ENCODE results near the gene METTL18. TPM values are rescaled to one million over a fixed set of nuclear protein-coding genes. Genes with fewer than 3 reads are reported as not detected.

METTL18 gene
- polyA plus RNA-seq, 1 donor (not counting 4 experiments of a cell fraction or from before 2014, with no cell fraction given): 6.6 TPM

GRCh38 chr1:169762699-169763098, 32.0 kb downstream of the METTL18 start:
- FAIRE-seq: no peak

GRCh38 chr1:169759038-169759437, 35.7 kb downstream of the METTL18 start:
- no peaks in the 10 kb centered on the region for H3K9me3 ChIP-seq (ENCODE audit: control insufficient read depth, low read depth, low read length)
- no peaks in the 10 kb centered on the region for H3K79me2 ChIP-seq (ENCODE audit: control insufficient read depth, insufficient read depth, low read length)
- no peak overlapping the region for H2AFZ ChIP-seq (ENCODE audit: control insufficient read depth, low read length)
- H3K36me3 ChIP-seq (ENCODE audit: control insufficient read depth in 2 of 2, extremely low read depth in 1 of 2, insufficient read depth in 2 of 2, low read length in 2 of 2): no peaks in the 10 kb centered on the region
- H3K27ac ChIP-seq (ENCODE audit: control insufficient read depth, insufficient read depth, low read length): no peak overlapping the region
- dilution Hi-C loops (cut with MboI; ENCODE audit: extremely low pct_ligation_motif_present, low sequenced_read_pairs): no loop called here
- no peak overlapping the region for H3K4me2 ChIP-seq (ENCODE audit: control insufficient read depth, extremely low read depth, insufficient read depth, low read depth, low read length)
- no peak overlapping the region for H3K4me3 ChIP-seq (ENCODE audit: control insufficient read depth in 2 of 3, extremely low read depth in 1 of 3, insufficient read depth in 2 of 3, low read depth in 1 of 3, low read length in 3 of 3)
- H3K4me1 ChIP-seq (ENCODE audit: control insufficient read depth, extremely low read depth, insufficient read depth, low read length): no peaks in the 10 kb centered on the region
- no peaks in the 10 kb centered on the region for H3K9me1 ChIP-seq (ENCODE audit: control insufficient read depth, extremely low read depth, insufficient read depth, low read length)
- no peaks in the 10 kb centered on the region for H3K27me3 ChIP-seq (ENCODE audit: control insufficient read depth, extremely low read depth, insufficient read depth, low read length)
- H4K20me1 ChIP-seq (ENCODE audit: control insufficient read depth, extremely low read depth, insufficient read depth, low read length): no peaks in the 10 kb centered on the region
- H3K9ac ChIP-seq (ENCODE audit: control insufficient read depth, extremely low read depth, insufficient read depth, low read length): no peak overlapping the region
- DNase-seq (ENCODE audit: low read depth, low spot score) (no peak), FAIRE-seq (no peak)
- TF ChIP-seq EZH2 (IDR thresholded peaks at IDR 0.05; ENCODE audit: low read length): no peak
- TF ChIP-seq CTCF (optimal IDR thresholded peaks at IDR 0.05 in 1 of 3, IDR thresholded peaks at IDR 0.05 in 1 of 3, conservative IDR thresholded peaks at IDR 0.05 in 1 of 3; ENCODE audit: extremely low read depth in 1 of 3, insufficient read depth in 2 of 3, low read length in 3 of 3): no peak

More at GRCh38 chr1:169762699-169763098, 32.0 kb downstream of the METTL18 start:
- H4K20me1 ChIP-seq (ENCODE audit: control insufficient read depth, extremely low read depth, insufficient read depth, low read length): no peaks in the 10 kb centered on the region
- no peak overlapping the region for H3K9ac ChIP-seq (ENCODE audit: control insufficient read depth, extremely low read depth, insufficient read depth, low read length)
- H3K79me2 ChIP-seq (ENCODE audit: control insufficient read depth, insufficient read depth, low read length): no peaks in the 10 kb centered on the region
- H3K9me3 ChIP-seq (ENCODE audit: control insufficient read depth, low read depth, low read length): no peaks in the 10 kb centered on the region
- dilution Hi-C loops (cut with MboI; ENCODE audit: extremely low pct_ligation_motif_present, low sequenced_read_pairs): no loop called here
- DNase-seq (ENCODE audit: low read depth, low spot score): no peak
- no peaks in the 10 kb centered on the region for H3K36me3 ChIP-seq (ENCODE audit: control insufficient read depth in 2 of 2, extremely low read depth in 1 of 2, insufficient read depth in 2 of 2, low read length in 2 of 2)
- no peaks in the 10 kb centered on the region for H3K4me1 ChIP-seq (ENCODE audit: control insufficient read depth, extremely low read depth, insufficient read depth, low read length)
- no peaks in the 10 kb centered on the region for H3K27me3 ChIP-seq (ENCODE audit: control insufficient read depth, extremely low read depth, insufficient read depth, low read length)
- no peak overlapping the region for H3K27ac ChIP-seq (ENCODE audit: control insufficient read depth, insufficient read depth, low read length)
- H3K4me3 ChIP-seq (ENCODE audit: control insufficient read depth in 2 of 3, extremely low read depth in 1 of 3, insufficient read depth in 2 of 3, low read depth in 1 of 3, low read length in 3 of 3): no peak overlapping the region
- no peaks in the 10 kb centered on the region for H3K9me1 ChIP-seq (ENCODE audit: control insufficient read depth, extremely low read depth, insufficient read depth, low read length)
- no peak overlapping the region for H3K4me2 ChIP-seq (ENCODE audit: control insufficient read depth, extremely low read depth, insufficient read depth, low read depth, low read length)
- no peak for TF ChIP-seq CTCF (optimal IDR thresholded peaks at IDR 0.05 in 1 of 3, IDR thresholded peaks at IDR 0.05 in 1 of 3, conservative IDR thresholded peaks at IDR 0.05 in 1 of 3; ENCODE audit: extremely low read depth in 1 of 3, insufficient read depth in 2 of 3, low read length in 3 of 3)
- no peak for TF ChIP-seq EZH2 (IDR thresholded peaks at IDR 0.05; ENCODE audit: low read length)
- H2AFZ ChIP-seq (ENCODE audit: control insufficient read depth, low read length): no peak overlapping the region

Measured in keratinocyte (primary cell).